H1 (cell line): Measurements from ENCODE around the gene FRMD4A. TPM values are rescaled to one million over a fixed set of nuclear protein-coding genes. Genes with fewer than 3 reads are reported as not detected.

ENCODE experiments used
- SIN3A ChIP-seq, 2 experiments: IDR thresholded peaks in 1 of 2; conservative IDR thresholded peaks in 1 of 2; 2 replicates each; pipeline ENCODE4 v1.6.1; 2011 to 2012; ENCODE audit warnings: low read length in 2 of 2, improper control_type of control experiment in 1 of 2, low read depth in 1 of 2, mild to moderate bottlenecking in 1 of 2
- polyA plus RNA-seq, 7 experiments: library from polyadenylated mRNA; depleted of rRNA in 3 of 7; stranded (reverse) in 5 of 7; unstranded in 2 of 7; fragments of >200 nt in 5 of 7; fragments of 200-250 nt in 2 of 7; gene quantifications; 1 replicate in 5 of 7; 2 replicates in 1 of 7; 4 replicates in 1 of 7; pipeline versions ENCODE4 v1.2.1 to v1.2.3, GENCODE V29; 2011 to 2013; ENCODE audit warnings: missing spikeins in 2 of 7, mixed read lengths in 2 of 7
- total RNA-seq: library from RNA; stranded (reverse); fragmentation: NEBNext Ultra II Directional; extraction: Animal tissue kit (Norgen Biotek cat#: 25700); gene quantifications from 2 replicates; pipeline ENCODE4 v1.2.1, GENCODE V29; 2021

Gene FRMD4A
- total and polyA plus RNA-seq, 2 of the 8 experiments (the other 6 are each of a cell fraction or from before 2014, with no cell fraction given) = 38.6 to 39.6 TPM

- TF ChIP-seq SIN3A (conservative IDR thresholded peaks at IDR 0.05 in 1 of 2, IDR thresholded peaks at IDR 0.05 in 1 of 2; ENCODE audit: low read depth in 1 of 2, low read length in 2 of 2) = no peak
Measured at GRCh38 chr10:13959443-13960359, 371.0 kb downstream of the FRMD4A start (continued).
